Mesothelial cell of epicardium (in vitro differentiated cells): ENCODE data around the gene EDA. TPM values are rescaled to one million over a fixed set of nuclear protein-coding genes. Genes with fewer than 3 reads are reported as not detected.

Experiments
- DNase-seq, 2 experiments: peaks; one replicate each; pipeline ENCODE4 v3.0.0; 2021; ENCODE audit warnings: low spot score in 2 of 2; ENCODE audit not compliant: unreplicated experiment in 2 of 2
- H3K27ac Mint-ChIP-seq: 2 replicates; pipeline ENCODE4 v1.8.0; 2021; ENCODE audit warnings: mixed read lengths
- H3K27me3 Mint-ChIP-seq: 2 replicates; pipeline ENCODE4 v1.8.0; 2021; ENCODE audit warnings: low read depth, mixed read lengths
- H3K36me3 Mint-ChIP-seq: 2 replicates; pipeline ENCODE4 v1.8.0; 2021; ENCODE audit warnings: mixed read lengths
- H3K4me1 Mint-ChIP-seq: 2 replicates; pipeline ENCODE4 v1.8.0; 2021; ENCODE audit warnings: mixed read lengths
- H3K4me3 Mint-ChIP-seq: 2 replicates; pipeline ENCODE4 v1.8.0; 2021; ENCODE audit warnings: mild to moderate bottlenecking, moderate library complexity, mixed read lengths
- H3K9me3 Mint-ChIP-seq: 2 replicates; pipeline ENCODE4 v1.8.0; 2021; ENCODE audit warnings: mixed read lengths
- total RNA-seq: library from RNA; stranded (reverse); gene quantifications from 3 replicates; pipeline ENCODE4 v1.2.1, GENCODE V29; 2021
- TF ChIP-seq, protein P1 (sequence below): fragments of 200-600 bp; sonication (generic); IDR thresholded peaks from one replicate; pipeline ENCODE4 v1.5.0; 2021; ENCODE audit warnings: antibody characterized with exemption; ENCODE audit not compliant: unreplicated experiment

EDA gene
- total RNA-seq, 1 donor from 2014 or later, result 9.2 TPM

DNA sequence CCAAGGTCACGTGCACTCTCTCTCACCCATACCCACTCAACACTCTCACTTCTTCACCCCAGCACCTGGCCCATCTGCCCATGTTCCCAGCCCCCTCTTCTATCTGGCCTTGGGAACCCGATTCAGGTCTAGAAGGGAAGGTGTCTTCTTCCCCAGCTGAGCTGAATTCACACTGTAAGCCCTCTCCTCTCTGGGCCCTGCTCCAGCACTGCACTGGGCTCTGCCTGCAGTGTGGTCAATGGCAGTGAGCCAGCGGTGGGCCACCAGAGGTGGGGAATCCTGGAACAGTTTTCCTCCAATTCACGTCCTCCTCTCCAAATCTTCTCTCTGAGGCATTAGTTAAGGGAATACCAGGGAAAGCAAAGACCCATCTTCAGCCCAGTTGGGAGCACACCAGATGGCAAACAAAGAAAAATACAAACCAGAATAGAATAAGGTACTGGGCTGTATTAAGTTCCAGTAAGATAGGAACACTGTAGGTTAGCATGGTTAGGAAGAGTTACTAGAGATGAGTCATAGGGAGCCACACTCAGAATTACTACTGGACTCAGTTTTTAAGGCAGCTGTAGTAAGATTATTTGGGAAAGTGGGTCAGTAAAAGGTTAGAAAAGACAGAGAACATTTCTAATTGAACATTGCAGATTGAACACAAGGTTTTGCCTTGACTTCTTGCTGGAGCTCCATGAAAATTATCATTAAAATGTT lies 428.8 kb downstream of the EDA start:
- TF ChIP-seq, protein P1, sequence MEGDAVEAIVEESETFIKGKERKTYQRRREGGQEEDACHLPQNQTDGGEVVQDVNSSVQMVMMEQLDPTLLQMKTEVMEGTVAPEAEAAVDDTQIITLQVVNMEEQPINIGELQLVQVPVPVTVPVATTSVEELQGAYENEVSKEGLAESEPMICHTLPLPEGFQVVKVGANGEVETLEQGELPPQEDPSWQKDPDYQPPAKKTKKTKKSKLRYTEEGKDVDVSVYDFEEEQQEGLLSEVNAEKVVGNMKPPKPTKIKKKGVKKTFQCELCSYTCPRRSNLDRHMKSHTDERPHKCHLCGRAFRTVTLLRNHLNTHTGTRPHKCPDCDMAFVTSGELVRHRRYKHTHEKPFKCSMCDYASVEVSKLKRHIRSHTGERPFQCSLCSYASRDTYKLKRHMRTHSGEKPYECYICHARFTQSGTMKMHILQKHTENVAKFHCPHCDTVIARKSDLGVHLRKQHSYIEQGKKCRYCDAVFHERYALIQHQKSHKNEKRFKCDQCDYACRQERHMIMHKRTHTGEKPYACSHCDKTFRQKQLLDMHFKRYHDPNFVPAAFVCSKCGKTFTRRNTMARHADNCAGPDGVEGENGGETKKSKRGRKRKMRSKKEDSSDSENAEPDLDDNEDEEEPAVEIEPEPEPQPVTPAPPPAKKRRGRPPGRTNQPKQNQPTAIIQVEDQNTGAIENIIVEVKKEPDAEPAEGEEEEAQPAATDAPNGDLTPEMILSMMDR, result no peak
- Mint-ChIP-seq H3K4me1 (no peaks in the 10 kb centered on the region), H3K27me3 (peaks cover 11% of the 10 kb centered on the region), H3K9me3 (peaks cover 27% of the 10 kb centered on the region), H3K27ac (no peak overlapping the region), H3K4me3 (no peak overlapping the region), H3K36me3 (no peaks in the 10 kb centered on the region)
- no peak for DNase-seq

DNA sequence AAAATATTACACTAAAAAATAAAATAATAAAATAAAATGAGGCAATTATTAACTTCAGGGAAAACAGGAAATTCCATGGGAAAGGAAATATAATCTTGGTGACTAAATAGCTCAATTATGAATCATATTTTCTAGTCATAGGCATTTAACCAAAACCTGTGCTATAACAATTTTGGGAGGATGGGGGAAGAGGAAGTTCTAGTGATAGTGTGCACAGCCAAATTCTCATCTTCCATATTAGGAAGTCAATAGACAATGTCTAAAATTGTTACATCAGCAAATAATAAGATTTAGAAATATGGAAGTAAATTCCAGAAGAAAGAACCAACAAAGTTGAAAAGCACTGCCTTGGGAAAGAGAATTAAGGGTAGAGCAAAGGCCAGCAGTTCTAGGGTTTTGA lies 431.1 kb downstream of the EDA start:
- no peak for DNase-seq
- H3K9me3 Mint-ChIP-seq, result peaks cover 28% of the 10 kb centered on the region
- peaks cover 11% of the 10 kb centered on the region for H3K27me3 Mint-ChIP-seq
- TF ChIP-seq, protein P1, result no peak
- H3K4me3 Mint-ChIP-seq, result no peak overlapping the region
- no peaks in the 10 kb centered on the region for H3K36me3 Mint-ChIP-seq
- no peaks in the 10 kb centered on the region for H3K4me1 Mint-ChIP-seq
- no peak overlapping the region for H3K27ac Mint-ChIP-seq

DNA sequence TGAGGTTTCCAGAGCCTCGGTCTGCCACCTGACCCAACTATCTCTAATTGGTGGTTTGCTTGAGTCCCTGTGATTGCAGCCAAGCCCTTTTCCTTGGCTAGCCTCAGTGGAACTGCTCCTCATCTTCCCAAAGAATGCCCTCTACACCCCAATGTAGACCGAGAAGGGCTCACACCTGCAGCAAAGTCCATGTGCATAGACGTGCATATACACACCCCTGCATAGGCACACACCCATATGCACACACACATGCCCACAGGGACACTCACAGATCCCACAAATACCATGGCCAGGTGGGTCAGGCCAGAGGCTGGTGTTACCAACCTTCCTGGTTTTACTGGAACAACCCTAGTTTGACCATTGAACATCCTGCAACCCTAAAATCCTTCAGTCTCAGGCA lies 433.5 kb downstream of the EDA start:
- H3K4me3 Mint-ChIP-seq, result no peak overlapping the region
- no peaks in the 10 kb centered on the region for H3K36me3 Mint-ChIP-seq
- DNase-seq, result no peak
- peaks cover 11% of the 10 kb centered on the region for H3K27me3 Mint-ChIP-seq
- TF ChIP-seq, protein P1, result no peak
- no peak overlapping the region for H3K27ac Mint-ChIP-seq
- H3K9me3 Mint-ChIP-seq, result peaks cover 25% of the 10 kb centered on the region
- no peaks in the 10 kb centered on the region for H3K4me1 Mint-ChIP-seq

DNA sequence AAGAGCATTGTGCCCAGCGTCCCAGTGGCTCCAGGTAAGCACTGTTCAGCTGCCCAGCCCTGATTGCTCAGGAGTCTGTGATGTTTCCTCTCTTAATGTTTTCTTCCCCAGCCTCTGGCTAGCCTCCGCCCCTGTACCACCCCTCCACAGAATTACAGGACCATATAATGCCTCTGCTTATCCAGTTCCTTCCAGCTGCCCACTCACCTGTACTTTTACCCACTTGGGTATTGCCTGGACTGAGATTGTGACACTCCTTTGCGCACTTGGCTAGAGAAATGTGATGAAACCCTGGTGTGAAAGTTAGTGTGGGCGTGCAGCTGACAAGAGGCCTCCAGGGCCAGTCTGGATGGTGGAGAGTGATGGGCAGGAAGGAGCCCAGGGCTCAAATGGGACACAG lies 434.0 kb downstream of the EDA start, which contains the start of gene AWAT2:
TSS of gene AWAT2 (minus strand) at position 14 of the 400 bp plus-strand sequence. CDS start at position 8, 6 bp downstream.
- no peak for DNase-seq
- H3K36me3 Mint-ChIP-seq, result no peaks in the 10 kb centered on the region
- TF ChIP-seq, protein P1, result no peak
- H3K4me1 Mint-ChIP-seq, result no peaks in the 10 kb centered on the region
- H3K27me3 Mint-ChIP-seq, result peaks cover 10% of the 10 kb centered on the region
- no peak within 1 kb of the TSS for H3K4me3 Mint-ChIP-seq
- H3K9me3 Mint-ChIP-seq, result peaks cover 21% of the 10 kb centered on the region
- no peak within 1 kb of the TSS for H3K27ac Mint-ChIP-seq

DNA sequence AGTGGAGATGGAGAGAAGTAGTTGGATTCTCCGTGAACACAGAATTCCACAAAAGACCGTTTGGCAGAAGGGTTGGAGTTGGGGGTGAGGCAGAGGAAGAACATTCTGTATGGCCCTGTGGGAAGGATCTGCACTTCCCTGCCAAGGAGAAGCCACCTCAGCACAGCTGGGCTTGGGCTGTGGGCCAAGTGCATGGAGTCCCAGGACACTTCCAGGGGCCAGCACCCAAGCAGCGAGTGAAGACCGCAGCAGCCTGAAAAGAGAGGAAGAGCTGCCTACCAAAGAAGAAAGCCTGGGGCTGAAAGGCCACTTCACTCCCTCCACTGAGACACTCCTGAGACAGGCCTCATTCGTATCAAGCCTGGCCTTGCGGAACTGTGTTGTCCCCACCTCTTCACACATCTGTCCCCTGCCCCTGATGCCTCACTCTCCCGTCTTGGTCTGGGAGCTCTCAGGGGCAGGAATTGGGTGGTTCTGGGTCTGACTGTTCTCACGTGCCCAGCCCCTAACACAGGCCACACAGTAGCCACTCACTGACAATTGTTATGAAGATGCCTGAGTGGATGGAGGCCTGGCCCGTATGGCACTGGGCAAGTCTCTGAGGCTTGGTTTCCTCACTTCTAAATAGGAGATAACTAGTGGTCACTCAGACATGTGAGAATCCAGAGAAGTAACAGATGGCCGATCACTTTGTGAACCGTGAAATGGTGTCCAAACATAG lies 437.1 kb downstream of the EDA start:
- Mint-ChIP-seq H3K9me3 (peaks cover 13% of the 10 kb centered on the region), H3K27me3 (peaks cover 2% of the 10 kb centered on the region), H3K4me3 (no peak overlapping the region), H3K4me1 (no peaks in the 10 kb centered on the region), H3K27ac (no peak overlapping the region), H3K36me3 (no peaks in the 10 kb centered on the region)
- TF ChIP-seq, protein P1, result no peak
- DNase-seq, result no peak
